NCI-H2029 treated with DMSO at 0.1 percent for 48 hours (cell line): ENCODE measurements around the gene CDK5R1.
A peak's percentile ranks its signal among the peaks of the same experiment; 100 is the strongest.
"Not testable (repeated sequence)": the region's sequence is repeated elsewhere in the genome, so short reads cannot be mapped to it uniquely, and the experiment has no call there.

ENCODE experiments used
- DNase-seq: peaks from one replicate; lab custom pipeline; 2025; lab: John Stamatoyannopoulos, UW

Gene CDK5R1

DNA sequence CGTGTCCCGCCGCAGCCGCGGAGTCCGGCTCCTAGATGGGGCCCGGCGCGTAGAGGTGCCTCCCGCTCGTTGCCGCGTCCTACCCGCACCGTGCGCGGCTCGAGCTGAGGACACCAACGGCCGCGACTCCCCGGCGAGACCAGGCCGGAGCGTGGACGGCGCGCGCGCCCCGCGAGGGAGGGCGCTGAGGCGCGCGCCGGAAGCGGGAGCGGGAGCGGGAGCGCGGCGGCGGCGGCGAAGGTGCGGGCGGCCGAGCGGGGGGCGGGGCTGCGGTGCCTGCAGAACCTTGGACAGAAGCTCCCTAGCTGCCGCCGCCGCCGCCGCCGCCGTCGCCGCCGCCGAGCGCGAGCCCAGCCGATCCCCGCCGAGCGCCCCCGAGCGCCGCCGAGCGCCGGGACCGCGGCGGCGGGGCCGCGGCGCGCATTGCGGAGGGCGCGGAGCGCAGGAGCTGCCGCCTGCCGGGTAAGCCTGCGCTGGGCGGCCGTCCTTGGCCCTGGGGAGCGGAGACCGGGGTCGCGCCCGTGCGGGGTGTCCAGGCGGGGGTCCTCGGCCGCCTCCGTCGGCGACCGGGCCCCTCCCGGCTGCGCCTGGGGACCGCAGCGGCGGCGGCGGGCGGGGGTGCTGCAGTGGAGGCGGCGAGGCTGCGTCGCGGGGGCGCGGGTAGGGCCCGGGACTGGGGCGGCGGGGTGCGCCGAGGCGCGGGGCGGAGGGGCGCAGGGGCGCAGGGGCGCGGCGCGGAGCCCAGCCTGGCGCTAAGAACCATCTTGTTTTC lies at the start of gene CDK5R1:
TSS of gene CDK5R1 (plus strand) at position 293 of the 772 bp plus-strand sequence. CDS start 628 bp downstream, outside the sequence.
- no peak for DNase-seq

DNA sequence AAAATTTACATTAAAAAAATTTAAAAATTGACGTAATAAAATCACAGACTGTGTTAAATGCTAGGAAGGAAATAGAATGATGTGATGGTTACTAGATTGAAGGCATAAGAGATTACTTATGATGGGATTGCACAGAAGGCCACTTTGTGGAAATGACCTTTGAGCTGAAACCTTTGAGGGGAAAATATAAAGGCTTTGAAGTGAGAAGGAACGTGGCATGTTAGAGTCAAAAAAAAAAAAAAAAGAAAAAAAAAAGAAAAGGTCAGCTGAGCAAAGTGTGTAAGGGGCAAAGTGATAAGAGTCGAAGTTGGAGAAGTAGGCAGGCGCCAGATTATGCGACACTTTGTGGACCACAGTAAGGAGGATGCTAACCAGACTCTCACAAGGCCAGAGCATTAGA lies 46.1 kb upstream of the CDK5R1 start:
- no peak for DNase-seq

DNA sequence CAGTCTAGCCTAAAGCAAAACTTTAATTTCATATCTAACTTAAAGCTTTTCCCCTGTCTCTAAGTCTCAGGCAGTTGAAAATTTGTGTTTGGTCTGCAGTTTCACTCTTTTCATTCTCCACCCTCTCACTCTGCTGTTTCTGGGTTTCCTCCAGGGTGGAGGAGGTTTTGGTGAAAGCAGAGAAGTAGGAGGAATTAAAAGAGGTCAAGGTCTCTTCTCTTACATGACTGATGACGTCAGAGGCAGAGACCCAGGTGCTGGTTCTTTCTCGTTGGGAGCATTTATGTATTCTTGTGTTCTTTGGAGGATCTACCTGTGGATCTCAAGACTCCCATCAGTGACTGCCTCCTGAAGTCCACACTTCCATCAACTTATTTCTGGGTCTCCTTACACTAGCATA lies 44.9 kb upstream of the CDK5R1 start:
- DNase-seq: no peak

DNA sequence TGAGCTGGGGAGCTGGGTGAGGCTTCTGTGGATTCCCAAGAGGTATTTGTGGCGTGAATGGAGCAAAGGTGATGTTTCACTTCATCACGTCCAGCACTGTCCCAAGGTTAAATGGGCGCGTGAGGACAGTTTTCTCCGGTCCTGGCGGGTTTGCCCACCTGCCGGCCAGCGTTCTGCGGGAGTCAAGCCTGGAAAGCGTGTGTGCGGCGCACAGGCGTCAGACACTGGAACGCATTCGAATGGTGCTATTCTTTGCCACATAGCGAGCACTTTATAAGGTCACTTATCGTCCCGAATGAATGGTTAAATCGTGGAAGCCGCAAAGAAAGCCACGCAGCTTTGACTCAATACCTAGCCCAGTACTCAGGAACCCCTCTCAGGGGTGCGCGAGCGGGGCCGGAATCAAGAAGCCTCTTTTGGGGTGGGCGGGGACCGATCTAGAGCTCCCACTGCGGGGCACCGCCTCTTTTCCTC lies 42.9 kb upstream of the CDK5R1 start:
- no peak for DNase-seq

DNA sequence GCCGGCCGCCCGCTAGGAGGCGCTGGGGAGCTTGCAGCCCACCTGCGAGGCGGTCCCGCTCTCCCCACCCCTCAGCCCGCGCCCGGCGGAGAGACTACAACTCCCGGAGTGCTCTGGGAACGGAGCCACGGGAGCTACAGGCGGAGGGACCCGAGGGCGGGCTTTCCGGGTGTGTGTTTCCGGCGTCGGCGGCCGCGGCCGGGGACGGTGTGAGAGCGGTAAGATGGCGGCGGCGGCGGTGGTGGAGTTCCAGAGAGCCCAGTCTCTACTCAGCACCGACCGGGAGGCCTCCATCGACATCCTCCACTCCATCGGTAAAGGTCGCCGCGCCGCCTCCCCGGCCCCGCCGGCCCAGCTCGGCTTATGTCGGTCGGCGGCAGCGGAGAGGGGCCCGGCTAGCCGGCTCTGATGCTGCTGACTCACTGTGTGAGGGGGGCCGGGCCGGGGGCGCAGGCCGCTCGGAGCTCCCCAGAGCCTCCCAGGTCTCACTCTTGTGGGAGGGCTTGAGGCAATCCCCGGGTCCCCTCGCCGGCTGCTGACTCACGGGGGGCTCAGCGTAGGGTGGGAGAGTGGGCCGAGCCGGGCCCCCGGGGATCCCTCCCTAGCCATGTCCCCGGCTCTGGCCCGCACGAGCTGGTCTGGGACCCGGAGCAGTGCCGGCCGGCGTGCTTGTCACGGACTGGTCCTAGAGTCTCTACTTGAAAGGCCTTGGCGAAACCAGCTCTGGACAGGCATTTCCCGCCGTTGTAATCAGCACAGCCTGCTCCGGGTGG lies 42.3 kb upstream of the CDK5R1 start, which contains the start of gene PSMD11:
TSS of gene PSMD11 (plus strand) at position 210 of the 773 bp plus-strand sequence. CDS start at position 224, 14 bp downstream.
- peak; percentile 78 for DNase-seq

DNA sequence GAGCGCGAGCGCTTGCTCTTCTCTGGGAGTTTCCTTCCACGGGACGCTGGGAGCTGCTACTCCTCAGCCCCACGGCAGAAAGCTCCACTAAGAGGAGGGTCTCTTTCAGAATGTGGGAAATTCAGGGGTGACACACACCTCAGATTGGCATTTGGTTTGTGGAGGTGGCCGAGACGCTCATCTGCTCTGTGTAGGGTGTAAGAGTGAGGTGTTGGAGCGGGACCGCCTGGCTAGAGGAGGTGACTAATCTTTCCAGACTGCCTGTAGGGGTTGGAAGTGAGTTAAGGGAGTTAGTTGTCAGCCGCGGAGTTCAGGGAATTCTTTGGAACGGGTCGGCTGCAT lies 41.7 kb upstream of the CDK5R1 start:
- DNase-seq: no peak

DNA sequence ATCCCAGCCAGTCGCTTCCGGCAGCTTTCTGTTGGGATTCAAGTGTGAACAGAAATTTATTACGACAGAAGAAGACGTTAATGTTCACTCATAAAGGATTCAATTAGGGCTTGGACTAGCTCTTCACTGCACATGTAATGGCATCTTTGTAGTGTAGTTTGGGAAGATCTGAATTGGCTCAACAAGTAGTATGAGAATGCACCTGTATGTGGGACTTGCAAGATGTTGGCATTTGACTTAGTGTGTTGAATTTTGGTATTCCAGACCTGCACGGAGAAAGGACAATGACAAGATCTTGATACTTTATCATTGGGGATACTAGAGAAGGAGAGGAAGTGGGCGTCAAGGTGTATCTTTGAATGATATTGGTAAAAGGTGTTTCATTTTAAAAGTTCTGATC lies 41.3 kb upstream of the CDK5R1 start:
- DNase-seq: no peak

DNA sequence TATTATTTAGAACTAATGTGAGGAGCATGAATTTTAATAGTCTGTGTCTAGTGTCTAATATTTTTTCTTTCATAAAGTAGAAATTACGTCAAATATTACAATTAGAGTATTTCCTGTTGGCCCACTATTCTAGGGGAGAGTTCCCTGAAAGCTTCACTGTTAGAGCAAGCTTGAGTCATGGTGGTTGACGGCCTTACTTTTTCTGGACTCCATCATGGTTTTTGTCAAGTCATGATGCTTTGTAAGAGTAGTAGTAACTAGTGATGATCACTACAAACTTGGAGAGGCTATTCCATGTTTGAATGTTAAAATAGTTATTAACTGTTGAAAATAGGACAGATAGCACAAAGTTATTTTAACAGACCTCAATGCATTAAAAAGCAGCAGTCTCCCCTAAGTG lies 40.8 kb upstream of the CDK5R1 start:
- DNase-seq: no peak

DNA sequence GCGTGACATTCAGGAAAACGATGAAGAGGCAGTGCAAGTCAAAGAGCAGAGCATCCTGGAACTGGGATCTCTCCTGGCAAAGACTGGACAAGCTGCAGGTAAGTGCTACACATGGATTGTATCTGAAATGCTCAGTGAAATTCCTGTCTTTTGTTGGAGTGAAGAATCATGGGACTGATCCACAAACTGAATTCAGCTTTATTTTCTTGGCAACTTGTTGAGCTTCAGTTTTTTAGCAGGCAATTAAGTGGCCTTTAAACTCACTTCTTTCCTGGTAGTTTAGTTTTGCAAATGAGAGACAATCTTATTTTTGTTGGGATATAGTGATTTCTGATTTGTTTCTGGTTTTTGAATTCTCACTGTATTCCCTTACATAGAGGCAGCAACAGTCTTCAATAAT lies 39.8 kb upstream of the CDK5R1 start:
- no peak for DNase-seq

DNA sequence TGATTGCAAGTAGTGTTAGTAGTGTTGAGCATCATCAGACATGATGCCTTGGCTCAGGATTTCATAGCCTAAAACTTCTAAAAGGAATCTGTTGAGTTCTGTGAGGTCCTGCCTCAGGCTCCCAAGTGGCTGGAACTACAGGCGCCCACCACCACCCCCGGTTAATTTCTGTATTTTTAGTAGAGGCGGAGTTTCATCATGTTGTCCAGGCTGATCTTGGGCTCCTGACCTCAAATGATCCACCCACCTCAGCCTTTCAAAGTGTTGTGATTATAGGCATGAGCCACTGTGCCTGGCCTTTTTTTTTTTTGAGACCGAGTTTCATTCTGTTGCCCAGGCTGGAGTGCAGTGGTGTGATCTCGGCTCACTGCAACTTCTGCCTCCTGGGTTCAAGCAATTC lies 36.8 kb upstream of the CDK5R1 start:
- DNase-seq: no peak

DNA sequence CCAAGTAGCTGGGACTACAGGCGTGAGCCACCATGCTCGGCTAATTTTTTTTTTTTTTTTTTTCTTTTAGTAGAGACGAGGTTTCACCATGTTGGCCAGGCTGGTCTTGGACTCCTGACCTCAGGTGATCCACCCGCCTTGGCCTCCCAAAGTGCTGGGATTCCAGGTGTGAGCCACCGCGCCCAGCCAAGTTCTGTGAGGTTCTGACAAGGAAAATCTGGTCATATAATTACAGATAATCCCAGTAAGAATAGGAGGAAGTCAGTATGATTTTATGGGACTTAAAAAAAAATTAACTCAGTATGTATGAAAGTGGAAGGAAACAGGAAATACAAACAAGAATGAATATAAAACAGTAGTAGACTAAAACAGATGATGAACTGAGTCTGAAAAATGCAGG lies 36.4 kb upstream of the CDK5R1 start:
- not testable (repeated sequence) for DNase-seq

DNA sequence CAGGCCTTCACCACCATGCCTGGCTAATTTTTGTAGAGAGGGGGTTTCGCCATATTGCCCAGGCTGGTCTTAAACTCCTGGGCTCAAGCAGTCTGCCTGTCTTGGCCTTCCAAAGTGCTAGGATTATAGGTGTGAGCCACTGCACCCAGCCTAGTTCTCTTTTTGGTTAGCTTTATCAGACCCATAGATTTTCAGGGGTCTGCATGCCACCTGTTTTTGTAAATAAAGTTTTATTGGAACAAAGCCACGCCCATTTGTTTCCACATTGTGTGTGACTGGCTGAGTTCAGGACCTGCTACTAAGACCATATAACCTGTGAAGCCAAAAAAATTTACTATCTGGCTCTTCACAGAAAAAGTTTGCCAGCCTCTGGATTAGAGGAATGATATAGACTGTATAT lies 34.9 kb upstream of the CDK5R1 start:
- no peak for DNase-seq

DNA sequence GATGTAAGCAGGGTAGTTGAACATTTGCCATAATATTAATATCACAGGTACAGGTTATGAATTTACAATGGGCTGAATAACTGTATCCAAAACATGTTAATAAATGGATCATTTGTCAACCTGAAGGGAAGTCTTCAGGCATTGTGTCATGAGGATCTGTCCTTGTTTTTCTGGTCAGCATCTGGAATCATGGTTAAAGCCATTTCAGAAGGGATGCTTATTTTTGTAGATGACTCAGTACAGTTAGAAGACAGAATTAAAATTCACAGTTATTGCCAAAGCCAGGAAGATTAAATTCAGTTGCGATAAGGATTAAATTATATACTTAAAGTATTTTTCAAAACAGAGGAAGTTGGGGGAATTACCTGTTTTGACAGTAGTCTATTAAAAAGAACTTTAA lies 34.5 kb upstream of the CDK5R1 start:
- no peak for DNase-seq

DNA sequence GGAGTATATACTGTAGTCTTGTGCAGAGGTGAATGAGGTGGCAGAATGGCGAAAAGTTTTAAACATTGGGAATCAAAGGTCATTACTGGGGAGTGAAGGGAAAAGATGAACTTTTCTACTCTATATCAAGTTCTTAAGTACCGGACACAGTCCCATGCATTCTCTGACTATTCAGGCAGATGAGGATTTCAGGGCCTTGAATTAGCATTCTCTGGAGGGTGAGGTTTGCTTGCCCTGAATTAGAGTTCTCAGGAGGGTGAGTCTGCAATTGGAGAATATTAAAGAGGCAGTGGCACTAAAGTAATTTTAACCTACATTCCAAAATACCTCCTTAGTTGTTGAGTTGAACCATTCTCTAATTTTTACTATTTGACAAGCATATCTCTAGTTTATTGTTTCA lies 33.4 kb upstream of the CDK5R1 start:
- no peak for DNase-seq

DNA sequence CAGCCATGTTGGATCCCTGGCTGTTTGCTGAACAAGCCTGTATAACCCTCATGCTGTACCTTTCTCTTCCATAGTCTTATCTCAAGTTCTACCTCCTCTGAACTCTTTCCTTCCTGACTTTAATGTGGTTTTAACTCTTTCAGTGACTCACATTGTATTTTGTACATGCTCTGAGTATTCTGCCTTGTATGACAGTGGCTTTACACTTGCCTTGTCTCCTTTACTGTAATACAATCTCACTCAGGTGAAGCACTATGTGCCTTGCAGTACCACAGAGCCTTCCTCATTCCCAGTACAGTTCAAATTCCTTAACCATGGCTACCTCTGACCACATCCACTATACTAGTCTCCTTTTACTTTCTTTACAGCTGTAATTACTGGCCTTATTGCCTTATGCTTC lies 28.4 kb upstream of the CDK5R1 start:
- no peak for DNase-seq

DNA sequence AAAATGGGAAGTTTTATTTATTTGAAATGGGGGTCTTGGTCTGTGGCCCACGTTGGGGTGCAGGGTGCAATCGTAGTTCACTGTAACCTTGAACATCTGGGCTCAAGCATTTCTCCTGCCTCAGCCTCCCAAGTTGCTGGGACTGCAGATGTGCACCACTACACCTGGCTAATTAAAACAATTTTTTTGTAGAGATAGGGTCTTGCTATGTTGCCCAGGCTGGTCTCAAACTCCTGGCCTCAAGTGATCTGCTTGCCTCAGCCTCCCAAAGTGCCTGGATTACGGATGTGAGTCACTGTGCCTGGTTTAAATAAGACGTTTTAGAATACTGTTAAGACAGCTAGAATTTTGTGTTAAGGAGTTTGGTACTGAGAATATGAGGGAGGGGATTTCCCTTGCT lies 26.7 kb upstream of the CDK5R1 start:
- no peak for DNase-seq

DNA sequence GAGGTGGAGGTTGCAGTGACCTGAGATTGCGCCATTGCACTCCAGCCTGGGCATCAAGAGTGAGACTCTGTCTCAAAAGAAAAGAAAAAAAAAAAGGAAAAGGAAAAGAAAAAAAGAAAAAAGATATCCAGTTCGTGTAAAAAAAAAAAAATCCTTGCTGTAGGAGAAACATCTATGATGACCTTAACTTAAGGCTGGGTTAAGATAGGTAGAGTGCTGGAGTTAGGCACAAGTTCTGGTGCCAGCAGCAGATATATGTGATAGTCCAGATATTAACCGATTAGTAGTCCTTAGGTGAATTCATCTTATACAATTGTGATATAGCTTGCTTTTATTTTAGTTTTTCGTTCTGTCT lies 25.3 kb upstream of the CDK5R1 start:
- no peak for DNase-seq

DNA sequence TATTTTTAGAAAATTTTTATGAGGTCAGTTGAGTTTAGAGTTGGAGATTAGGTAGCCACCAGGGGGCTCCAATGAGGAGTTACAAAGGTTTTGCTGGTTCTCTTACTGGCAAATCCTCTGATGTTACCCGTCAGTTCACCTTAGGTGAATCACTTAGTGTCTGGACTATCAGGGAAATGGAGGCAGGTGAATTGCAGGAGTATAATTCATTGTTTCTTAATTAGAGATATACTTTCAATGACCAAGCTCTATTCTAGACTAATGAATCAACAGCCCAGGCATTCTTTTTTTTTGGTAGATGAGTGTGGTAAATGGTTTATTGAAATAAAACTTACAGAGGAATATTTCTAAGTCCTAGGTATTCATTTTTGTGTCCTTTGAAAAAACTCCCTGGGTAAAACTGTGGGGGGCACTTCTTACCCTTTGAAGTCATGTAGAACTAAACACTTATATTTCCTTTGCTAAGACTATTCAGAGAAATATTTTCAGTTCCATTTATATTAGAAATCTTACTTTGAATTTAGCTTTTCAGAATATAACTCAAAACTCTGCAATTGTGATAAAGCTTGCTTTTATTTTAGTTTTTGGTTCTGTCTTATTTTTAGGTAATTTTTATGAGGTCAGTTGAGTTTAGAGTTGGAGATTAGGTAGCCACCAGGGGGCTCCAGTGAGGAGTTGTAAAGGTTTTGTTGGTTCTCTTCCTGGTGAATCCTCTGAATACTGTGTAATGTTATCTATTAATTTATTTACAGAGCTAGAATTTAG lies 24.8 kb upstream of the CDK5R1 start:
- peak; percentile 9 for DNase-seq

DNA sequence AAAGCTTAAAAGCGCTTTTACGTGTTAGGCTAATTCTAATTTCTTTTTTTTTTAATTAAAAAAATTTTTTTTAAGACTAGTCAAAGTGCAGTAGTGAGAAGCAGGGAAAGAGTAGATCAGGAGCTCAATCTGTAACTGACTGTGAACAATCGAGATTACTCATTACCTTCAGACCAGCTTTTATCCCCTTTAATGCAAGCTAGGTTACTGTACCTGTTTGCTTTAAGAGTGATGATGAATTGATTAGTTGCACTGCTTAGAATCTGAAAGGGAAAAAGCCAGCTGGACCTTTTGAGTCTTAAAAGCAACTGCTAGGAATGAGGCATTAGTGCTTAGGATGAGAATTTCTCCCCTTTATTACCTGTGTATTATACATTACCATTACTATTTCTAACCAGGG lies 23.5 kb upstream of the CDK5R1 start:
- DNase-seq: no peak

DNA sequence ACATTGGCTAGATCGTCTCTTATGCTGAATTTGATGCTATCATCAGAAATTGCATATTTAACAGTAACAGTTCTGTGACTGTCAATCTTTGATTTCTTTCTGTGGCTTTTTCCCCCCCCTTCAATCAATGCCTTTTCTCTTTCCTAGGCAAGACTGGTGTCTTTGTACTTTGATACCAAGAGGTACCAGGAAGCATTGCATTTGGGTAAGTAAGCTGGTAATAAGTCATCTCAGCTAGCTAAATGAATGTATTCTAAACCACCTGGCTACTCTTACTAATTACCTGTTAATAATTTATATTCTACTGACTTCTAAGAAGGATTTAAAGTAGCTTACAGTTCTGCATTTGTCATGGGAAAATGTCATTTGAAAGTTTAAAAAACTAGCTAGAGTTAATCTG lies 22.4 kb upstream of the CDK5R1 start:
- no peak for DNase-seq

DNA sequence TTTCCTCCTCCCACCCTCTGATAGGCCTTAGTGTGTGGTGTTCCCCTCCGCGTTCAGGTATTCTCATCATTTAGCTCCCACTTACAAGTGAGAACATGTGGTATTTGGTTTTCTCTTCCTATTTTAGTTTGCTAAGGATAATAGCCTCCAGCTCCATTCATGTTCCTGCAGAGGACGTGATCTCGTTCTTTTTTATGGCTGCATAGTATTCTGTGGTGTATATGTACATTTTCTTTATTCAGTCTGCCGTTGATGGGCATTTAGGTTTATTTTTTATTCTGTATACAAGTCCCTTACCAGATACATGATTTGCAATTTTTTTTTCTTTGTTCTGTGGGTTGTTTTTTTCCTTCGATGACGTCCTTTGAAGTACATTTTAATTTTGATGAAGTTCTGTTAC lies 18.8 kb upstream of the CDK5R1 start:
- DNase-seq: no peak

DNA sequence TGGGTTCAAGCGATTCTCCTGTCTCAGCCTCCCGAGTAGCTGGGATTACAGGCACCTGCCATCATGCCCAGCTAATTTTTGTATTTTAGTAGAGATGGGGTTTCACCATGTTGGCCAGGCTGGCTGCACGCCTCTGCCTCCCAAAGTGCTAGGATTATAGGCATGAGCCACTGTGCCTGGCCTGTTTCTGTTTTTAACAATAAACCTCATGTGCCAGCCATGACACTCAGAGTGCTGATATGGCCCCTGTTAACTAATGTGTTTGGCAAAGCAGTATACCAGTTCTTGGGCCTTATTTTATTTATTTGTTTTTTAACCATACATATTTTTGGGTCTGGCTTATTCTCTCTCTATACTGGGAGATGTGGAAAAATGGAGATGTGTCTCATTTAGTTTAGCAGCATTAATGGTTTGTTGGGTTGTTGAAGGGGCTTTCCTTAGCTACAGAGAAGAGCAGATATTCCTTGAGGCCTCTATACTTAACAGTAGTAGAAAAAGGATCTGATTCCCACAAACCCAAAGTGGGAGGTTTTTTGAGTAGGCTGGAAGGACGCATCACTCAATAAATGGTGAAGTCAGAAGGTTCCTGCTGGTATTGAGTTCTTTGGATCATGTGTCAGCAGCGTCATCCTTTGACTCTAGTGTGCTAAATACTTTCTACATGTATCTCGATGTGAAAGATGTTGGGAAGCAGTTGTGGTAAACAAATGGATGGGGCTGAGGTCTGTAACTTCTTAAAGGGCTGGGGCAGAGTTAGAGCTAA lies 16.2 kb upstream of the CDK5R1 start:
- DNase-seq: no peak
